ENCODE results near the gene ECE2. TPM values are rescaled to one million over a fixed set of nuclear protein-coding genes. Genes with fewer than 3 reads are reported as not detected.

ECE2 gene
- total and polyA plus RNA-seq, 4 donors, result not detected

- intact Hi-C loops (cut with DNase I), result no loop called here
Measured at GRCh38 chr3:184238246-184238818, 37.5 kb upstream of the ECE2 start.

GRCh38 chr3:184239221-184239620 is 36.6 kb upstream of the ECE2 start:
- DNase-seq (peak in 1 of 2 donors; percentile 33), ATAC-seq (ENCODE audit: low FRiP score) (no peak)
- Histone ChIP-seq H3K36me3 (ENCODE audit: control insufficient read depth in 1 of 2, insufficient read depth in 2 of 2, low read length in 1 of 2) (peaks cover 0 to 6% of the 10 kb centered on the region in 2 donors), H3K4me1 (ENCODE audit: control insufficient read depth in 1 of 2, insufficient read depth in 2 of 2, low read length in 2 of 2) (no peaks in the 10 kb centered on the region), H3K9me3 (ENCODE audit: control insufficient read depth, low read length) (no peaks in the 10 kb centered on the region), H3K4me3 (ENCODE audit: low read length in 2 of 2) (no peak overlapping the region), H3K27ac (ENCODE audit: low read depth in 1 of 2, low read length in 2 of 2) (no peak overlapping the region), H3K27me3 (ENCODE audit: control insufficient read depth in 1 of 2, insufficient read depth in 2 of 2, low read length in 1 of 2) (no peaks in the 10 kb centered on the region)
- intact Hi-C loops (cut with DNase I), result no loop called here
- 87 to 92% methylated on average over 8 of the region's 8 CpGs for WGBS, 2 donors

More at GRCh38 chr3:184238246-184238818, 37.5 kb upstream of the ECE2 start:
- no peak overlapping the region for H3K27ac ChIP-seq (ENCODE audit: low read depth in 1 of 2, low read length in 2 of 2)
- no peak overlapping the region for H3K4me3 ChIP-seq (ENCODE audit: low read length in 2 of 2)
- H3K4me1 ChIP-seq (ENCODE audit: control insufficient read depth in 1 of 2, insufficient read depth in 2 of 2, low read length in 2 of 2), result no peaks in the 10 kb centered on the region
- peak in 1 of 2 donors; percentile 35 for DNase-seq
- no peaks in the 10 kb centered on the region for H3K27me3 ChIP-seq (ENCODE audit: control insufficient read depth in 1 of 2, insufficient read depth in 2 of 2, low read length in 1 of 2)
- ATAC-seq (ENCODE audit: low FRiP score), result no peak
- 66 to 67% methylated on average over 13 of the region's 13 CpGs for WGBS, 2 donors
- H3K36me3 ChIP-seq (ENCODE audit: control insufficient read depth in 1 of 2, insufficient read depth in 2 of 2, low read length in 1 of 2), result peaks cover 0 to 2% of the 10 kb centered on the region in 2 donors
- H3K9me3 ChIP-seq (ENCODE audit: control insufficient read depth, low read length), result no peaks in the 10 kb centered on the region

GRCh38 chr3:184239708-184240107 is 36.1 kb upstream of the ECE2 start:
- ATAC-seq (ENCODE audit: low FRiP score) (no peak), DNase-seq (peak in 1 of 2 donors; percentile 37)
- peaks cover 0 to 7% of the 10 kb centered on the region in 2 donors for H3K36me3 ChIP-seq (ENCODE audit: control insufficient read depth in 1 of 2, insufficient read depth in 2 of 2, low read length in 1 of 2)
- WGBS, 2 donors, result 70 to 81% methylated on average over 7 of the region's 7 CpGs
- no peak overlapping the region for H3K4me3 ChIP-seq (ENCODE audit: low read length in 2 of 2)
- H3K27ac ChIP-seq (ENCODE audit: low read depth in 1 of 2, low read length in 2 of 2), result no peak overlapping the region
- intact Hi-C loops (cut with DNase I), result loop anchor here (5.0 to 10.0 kb wide), 2 partner anchors 105 to 337 kb away; partner anchors contain the start of gene EIF2B5 (in 1 of the 2)
- H3K27me3 ChIP-seq (ENCODE audit: control insufficient read depth in 1 of 2, insufficient read depth in 2 of 2, low read length in 1 of 2), result no peaks in the 10 kb centered on the region
- no peaks in the 10 kb centered on the region for H3K9me3 ChIP-seq (ENCODE audit: control insufficient read depth, low read length)
- H3K4me1 ChIP-seq (ENCODE audit: control insufficient read depth in 1 of 2, insufficient read depth in 2 of 2, low read length in 2 of 2), result no peaks in the 10 kb centered on the region

- H3K36me3 ChIP-seq (ENCODE audit: control insufficient read depth in 1 of 2, insufficient read depth in 2 of 2, low read length in 1 of 2), result peaks cover 2 to 14% of the 10 kb centered on the region in 2 donors
- WGBS, 2 donors, result 66 to 69% methylated on average over 4 of the region's 4 CpGs
- DNase-seq, result peak in 1 of 2 donors; percentile 30
- H3K27ac ChIP-seq (ENCODE audit: low read depth in 1 of 2, low read length in 2 of 2), result no peak overlapping the region
- no peak overlapping the region for H3K4me3 ChIP-seq (ENCODE audit: low read length in 2 of 2)
- intact Hi-C loops (cut with DNase I), result loop anchor here (5.0 to 10.0 kb wide), 2 partner anchors 106 to 338 kb away; partner anchors contain the start of gene EIF2B5 (in 1 of the 2)
- H3K9me3 ChIP-seq (ENCODE audit: control insufficient read depth, low read length), result no peaks in the 10 kb centered on the region
- no peak for ATAC-seq (ENCODE audit: low FRiP score)
- no peaks in the 10 kb centered on the region for H3K4me1 ChIP-seq (ENCODE audit: control insufficient read depth in 1 of 2, insufficient read depth in 2 of 2, low read length in 2 of 2)
- H3K27me3 ChIP-seq (ENCODE audit: control insufficient read depth in 1 of 2, insufficient read depth in 2 of 2, low read length in 1 of 2), result no peaks in the 10 kb centered on the region
Measured at GRCh38 chr3:184240384-184241140, 35.3 kb upstream of the ECE2 start.

- Histone ChIP-seq H3K4me3 (ENCODE audit: low read length in 2 of 2) (no peak overlapping the region), H3K27me3 (ENCODE audit: control insufficient read depth in 1 of 2, insufficient read depth in 2 of 2, low read length in 1 of 2) (no peaks in the 10 kb centered on the region), H3K36me3 (ENCODE audit: control insufficient read depth in 1 of 2, insufficient read depth in 2 of 2, low read length in 1 of 2) (peaks cover 2 to 15% of the 10 kb centered on the region in 2 donors), H3K27ac (ENCODE audit: low read depth in 1 of 2, low read length in 2 of 2) (no peak overlapping the region), H3K4me1 (ENCODE audit: control insufficient read depth in 1 of 2, insufficient read depth in 2 of 2, low read length in 2 of 2) (no peaks in the 10 kb centered on the region), H3K9me3 (ENCODE audit: control insufficient read depth, low read length) (no peaks in the 10 kb centered on the region)
- peak in 1 of 2 donors; percentile 38 for DNase-seq
- no peak for ATAC-seq (ENCODE audit: low FRiP score)
- WGBS, 2 donors, result 31% methylated on average over 17 of the region's 17 CpGs
- intact Hi-C loops (cut with DNase I), result loop anchor here (5.0 to 10.0 kb wide), 2 partner anchors 106 to 339 kb away; partner anchors contain the start of gene EIF2B5 (in 1 of the 2)
Measured at GRCh38 chr3:184241141-184241446, 34.7 kb upstream of the ECE2 start.

- no peaks in the 10 kb centered on the region for H3K4me1 ChIP-seq (ENCODE audit: control insufficient read depth in 1 of 2, insufficient read depth in 2 of 2, low read length in 2 of 2)
- H3K36me3 ChIP-seq (ENCODE audit: control insufficient read depth in 1 of 2, insufficient read depth in 2 of 2, low read length in 1 of 2), result peaks cover 2 to 15% of the 10 kb centered on the region in 2 donors
- no peaks in the 10 kb centered on the region for H3K9me3 ChIP-seq (ENCODE audit: control insufficient read depth, low read length)
- DNase-seq (peak in 1 of 2 donors; percentile 34), ATAC-seq (ENCODE audit: low FRiP score) (peak; percentile 66)
- H3K27me3 ChIP-seq (ENCODE audit: control insufficient read depth in 1 of 2, insufficient read depth in 2 of 2, low read length in 1 of 2), result no peaks in the 10 kb centered on the region
- WGBS, 2 donors, result 24 to 27% methylated on average over 44 to 46 of the region's 46 CpGs
- no peak overlapping the region for H3K27ac ChIP-seq (ENCODE audit: low read depth in 1 of 2, low read length in 2 of 2)
- intact Hi-C loops (cut with DNase I), result loop anchor here (5.0 to 10.0 kb wide), 2 partner anchors 107 to 339 kb away; partner anchors contain the start of gene EIF2B5 (in 1 of the 2)
- H3K4me3 ChIP-seq (ENCODE audit: low read length in 2 of 2), result no peak overlapping the region
Measured at GRCh38 chr3:184241447-184242296, 34.1 kb upstream of the ECE2 start.

- Histone ChIP-seq H3K36me3 (ENCODE audit: control insufficient read depth in 1 of 2, insufficient read depth in 2 of 2, low read length in 1 of 2) (peaks cover 2 to 15% of the 10 kb centered on the region in 2 donors), H3K27me3 (ENCODE audit: control insufficient read depth in 1 of 2, insufficient read depth in 2 of 2, low read length in 1 of 2) (no peaks in the 10 kb centered on the region), H3K4me1 (ENCODE audit: control insufficient read depth in 1 of 2, insufficient read depth in 2 of 2, low read length in 2 of 2) (no peaks in the 10 kb centered on the region), H3K4me3 (ENCODE audit: low read length in 2 of 2) (no peak overlapping the region), H3K27ac (ENCODE audit: low read depth in 1 of 2, low read length in 2 of 2) (no peak overlapping the region), H3K9me3 (ENCODE audit: control insufficient read depth, low read length) (no peaks in the 10 kb centered on the region)
- intact Hi-C loops (cut with DNase I), result loop anchor here (5.0 to 10.0 kb wide), 2 partner anchors 107 to 340 kb away; partner anchors contain the start of gene EIF2B5 (in 1 of the 2)
- DNase-seq (peak in 1 of 2 donors; percentile 6), ATAC-seq (ENCODE audit: low FRiP score) (no peak)
- 84 to 85% methylated on average over 5 of the region's 5 CpGs for WGBS, 2 donors
Measured at GRCh38 chr3:184242297-184242685, 33.5 kb upstream of the ECE2 start.

All from aorta (tissue), 5 donors.